Liver (tissue), 3 donors: Measurements from ENCODE around the gene TST.

Experiments
- CTCF ChIP-seq: fragments of 150-350 bp; IDR thresholded peaks from 2 replicates; pipeline ENCODE4 v1.5.1; 2017; ENCODE audit warnings: improper control_type of control experiment, low read depth, low read length; ENCODE audit not compliant: missing input control
- EGR1 ChIP-seq, 2 donors: IDR thresholded peaks; 2 replicates each; pipeline ENCODE4 v1.6.1; 2016 to 2018; ENCODE audit warnings: antibody characterized with exemption in 2 of 2, low read depth in 2 of 2
- GABPA ChIP-seq, 2 donors: IDR thresholded peaks in 1 of 2; conservative IDR thresholded peaks in 1 of 2; 2 replicates each; pipeline ENCODE4 v1.6.1; 2016; ENCODE audit warnings: antibody characterized with exemption in 2 of 2, mild to moderate bottlenecking in 1 of 2, moderate library complexity in 1 of 2
- JUND ChIP-seq, 2 donors: IDR thresholded peaks; 2 replicates each; pipeline ENCODE4 v1.6.1; 2016; ENCODE audit warnings: antibody characterized with exemption in 2 of 2
- MAX ChIP-seq: IDR thresholded peaks from 2 replicates; pipeline ENCODE4 v1.6.1; 2016; ENCODE audit warnings: antibody characterized with exemption
- RAD21 ChIP-seq, 2 donors: IDR thresholded peaks; 2 replicates each; pipeline ENCODE4 v1.6.1; 2016; ENCODE audit warnings: antibody characterized with exemption in 2 of 2, mild to moderate bottlenecking in 2 of 2
- REST ChIP-seq: IDR thresholded peaks from 2 replicates; pipeline ENCODE4 v1.6.1; 2016; ENCODE audit warnings: antibody characterized with exemption, mild to moderate bottlenecking
- SP1 ChIP-seq: IDR thresholded peaks from 2 replicates; pipeline ENCODE4 v1.6.1; 2018; ENCODE audit warnings: antibody characterized with exemption, mild to moderate bottlenecking
- TAF1 ChIP-seq: conservative IDR thresholded peaks from 2 replicates; pipeline ENCODE4 v1.6.1; 2016; ENCODE audit warnings: antibody characterized with exemption, mild to moderate bottlenecking
- YY1 ChIP-seq: IDR thresholded peaks from 2 replicates; pipeline ENCODE4 v1.6.1; 2016; ENCODE audit warnings: antibody characterized with exemption, mild to moderate bottlenecking
- ZBTB33 ChIP-seq: IDR thresholded peaks from 2 replicates; pipeline ENCODE4 v1.6.1; 2016; ENCODE audit warnings: antibody characterized with exemption
- donor health status: healthy.
- donor health status: healthy.

GRCh38 chr22:37007651-37008050 is 11.6 kb downstream of the TST start:
- no peak for TF ChIP-seq CTCF
- TF ChIP-seq JUND (IDR thresholded peaks at IDR 0.05), result no peak
- TF ChIP-seq SP1, result no peak
- no peak for TF ChIP-seq EGR1 (IDR thresholded peaks at IDR 0.05; ENCODE audit: low read depth in 2 of 2)
- no peak for TF ChIP-seq RAD21 (IDR thresholded peaks at IDR 0.05)
- TF ChIP-seq MAX, result no peak
- TF ChIP-seq ZBTB33, result no peak
- TF ChIP-seq REST, result no peak
- TF ChIP-seq YY1, result no peak
- TF ChIP-seq GABPA (IDR thresholded peaks at IDR 0.05 in 1 of 2, conservative IDR thresholded peaks at IDR 0.05 in 1 of 2), result no peak
- no peak for TF ChIP-seq TAF1
